Astrocyte of the cerebellum (primary cell): Measurements from ENCODE around the gene TMEM171.

Source experiments
- DNase-seq: peaks from one replicate; pipeline ENCODE4 v3.0.0-alpha.2; 2011; ENCODE audit warnings: low read depth
- H3K4me3 ChIP-seq: 2 replicates; pipeline ENCODE4 v1.5.1; 2011; ENCODE audit warnings: mild to moderate bottlenecking, low read depth, low read length, moderate library complexity
- in situ Hi-C: cut with HindIII; loops from 2 replicates; pipeline ENCODE4 v1.10.0; 2017; ENCODE audit warnings: low sequenced_read_pairs
- TF ChIP-seq, protein P1 (sequence below): IDR thresholded peaks from 2 replicates; pipeline ENCODE4 v1.5.1; 2012; ENCODE audit warnings: low read length, low read depth, moderate library complexity, mild to moderate bottlenecking; ENCODE audit errors: missing control alignments

TMEM171 gene

DNA sequence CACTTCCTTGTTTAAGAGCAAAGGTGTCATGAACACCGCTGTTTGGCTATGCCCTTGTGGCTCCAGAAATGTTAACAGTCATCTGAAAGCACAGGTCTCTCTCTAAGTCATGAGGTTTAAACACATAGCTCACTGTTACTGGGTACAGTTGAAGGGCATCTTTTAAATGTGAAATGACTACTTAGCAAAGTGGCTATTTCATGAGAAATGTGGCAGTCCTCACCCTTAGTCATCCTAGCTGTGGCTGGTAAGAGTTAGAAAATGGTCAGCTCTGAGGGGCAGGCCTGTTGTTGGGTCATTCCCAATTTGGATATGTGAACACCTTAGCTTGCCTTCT, 24.2 kb upstream of the TMEM171 start:
- H3K4me3 ChIP-seq = no peak overlapping the region
- no peak for DNase-seq
- in situ Hi-C loops = no loop called here
- TF ChIP-seq, protein P1, sequence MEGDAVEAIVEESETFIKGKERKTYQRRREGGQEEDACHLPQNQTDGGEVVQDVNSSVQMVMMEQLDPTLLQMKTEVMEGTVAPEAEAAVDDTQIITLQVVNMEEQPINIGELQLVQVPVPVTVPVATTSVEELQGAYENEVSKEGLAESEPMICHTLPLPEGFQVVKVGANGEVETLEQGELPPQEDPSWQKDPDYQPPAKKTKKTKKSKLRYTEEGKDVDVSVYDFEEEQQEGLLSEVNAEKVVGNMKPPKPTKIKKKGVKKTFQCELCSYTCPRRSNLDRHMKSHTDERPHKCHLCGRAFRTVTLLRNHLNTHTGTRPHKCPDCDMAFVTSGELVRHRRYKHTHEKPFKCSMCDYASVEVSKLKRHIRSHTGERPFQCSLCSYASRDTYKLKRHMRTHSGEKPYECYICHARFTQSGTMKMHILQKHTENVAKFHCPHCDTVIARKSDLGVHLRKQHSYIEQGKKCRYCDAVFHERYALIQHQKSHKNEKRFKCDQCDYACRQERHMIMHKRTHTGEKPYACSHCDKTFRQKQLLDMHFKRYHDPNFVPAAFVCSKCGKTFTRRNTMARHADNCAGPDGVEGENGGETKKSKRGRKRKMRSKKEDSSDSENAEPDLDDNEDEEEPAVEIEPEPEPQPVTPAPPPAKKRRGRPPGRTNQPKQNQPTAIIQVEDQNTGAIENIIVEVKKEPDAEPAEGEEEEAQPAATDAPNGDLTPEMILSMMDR = no peak

DNA sequence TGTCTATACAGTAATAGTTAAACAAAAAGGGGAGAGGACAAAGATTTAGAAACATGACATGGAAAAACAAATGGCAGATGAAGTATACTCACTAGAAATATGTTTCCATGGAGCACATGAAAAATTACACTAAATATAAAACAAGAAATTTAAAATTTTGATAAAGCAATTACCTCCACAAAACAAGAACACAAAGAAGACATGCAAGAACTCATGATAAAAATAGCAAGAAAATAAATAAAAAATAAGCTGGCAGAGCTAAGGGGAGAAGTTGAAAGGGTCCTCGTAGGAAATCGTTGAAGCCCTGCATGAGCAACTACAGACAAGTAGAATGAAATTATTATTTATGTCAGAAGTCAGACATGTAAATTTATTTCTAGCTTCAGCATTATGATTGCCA, 22.6 kb upstream of the TMEM171 start:
- H3K4me3 ChIP-seq = no peak overlapping the region
- TF ChIP-seq, protein P1 = no peak
- no peak for DNase-seq
- in situ Hi-C loops = no loop called here

DNA sequence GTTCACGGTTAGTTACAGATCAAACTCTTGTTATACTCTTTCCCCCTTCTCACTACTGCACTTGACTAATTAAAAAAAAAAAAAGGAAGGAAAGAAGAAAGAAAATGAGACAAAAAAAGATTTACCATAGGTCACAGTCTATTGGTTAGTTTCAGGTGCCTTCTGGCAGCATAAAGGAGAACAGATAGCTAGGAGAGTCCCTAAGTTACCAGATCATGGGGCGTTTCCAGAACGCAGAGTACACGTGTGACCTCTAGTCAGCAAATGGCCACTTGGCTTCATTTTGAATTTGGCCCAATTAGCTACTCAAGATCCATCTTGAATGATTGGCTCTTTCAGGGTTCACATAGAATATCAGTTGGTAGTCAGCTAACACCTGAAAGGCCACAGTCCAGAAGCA, 20.3 kb upstream of the TMEM171 start:
- H3K4me3 ChIP-seq = no peak overlapping the region
- in situ Hi-C loops = no loop called here
- TF ChIP-seq, protein P1 = no peak
- DNase-seq = no peak

DNA sequence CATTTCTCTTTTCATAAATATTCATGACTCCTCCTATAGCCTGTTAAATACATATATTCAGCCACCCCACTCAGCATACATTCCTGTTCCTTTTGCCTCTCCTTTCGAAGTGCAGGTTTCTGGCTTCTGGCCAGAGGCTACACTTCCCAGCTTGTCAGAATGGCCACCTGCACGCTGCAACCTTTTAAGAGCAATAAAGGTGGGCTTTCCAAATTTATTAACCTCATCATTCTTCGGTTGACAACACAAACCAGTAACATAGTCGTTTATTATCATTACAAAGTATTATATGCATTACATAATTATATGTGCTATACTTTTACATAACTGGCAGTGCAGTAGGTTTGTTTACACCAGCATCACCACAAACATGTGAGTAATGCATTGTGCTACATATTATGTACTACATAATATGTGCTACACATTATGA, 16.5 kb upstream of the TMEM171 start:
- DNase-seq = no peak
- in situ Hi-C loops = no loop called here
- no peak overlapping the region for H3K4me3 ChIP-seq
- TF ChIP-seq, protein P1 = no peak

DNA sequence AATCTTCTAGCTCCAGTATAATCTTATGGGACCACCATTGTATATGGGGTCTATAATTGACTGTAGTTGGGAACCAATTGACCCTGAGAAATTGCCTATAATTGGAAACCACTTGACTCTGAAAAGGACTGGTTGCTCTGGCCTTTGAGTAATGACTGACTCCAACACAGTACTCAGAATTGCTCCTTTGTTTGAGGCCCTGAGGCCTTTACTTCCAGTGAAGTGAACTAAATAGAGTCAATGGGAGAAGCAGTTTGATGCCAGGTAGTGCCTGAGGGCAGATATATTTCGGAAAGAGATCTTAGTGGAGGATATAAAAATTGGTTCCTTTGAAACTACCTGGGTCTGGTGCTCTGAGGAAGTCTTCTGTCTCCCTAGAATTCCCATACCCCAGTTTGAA, 16.0 kb upstream of the TMEM171 start:
- TF ChIP-seq, protein P1 = no peak
- in situ Hi-C loops = no loop called here
- no peak for DNase-seq
- no peak overlapping the region for H3K4me3 ChIP-seq

DNA sequence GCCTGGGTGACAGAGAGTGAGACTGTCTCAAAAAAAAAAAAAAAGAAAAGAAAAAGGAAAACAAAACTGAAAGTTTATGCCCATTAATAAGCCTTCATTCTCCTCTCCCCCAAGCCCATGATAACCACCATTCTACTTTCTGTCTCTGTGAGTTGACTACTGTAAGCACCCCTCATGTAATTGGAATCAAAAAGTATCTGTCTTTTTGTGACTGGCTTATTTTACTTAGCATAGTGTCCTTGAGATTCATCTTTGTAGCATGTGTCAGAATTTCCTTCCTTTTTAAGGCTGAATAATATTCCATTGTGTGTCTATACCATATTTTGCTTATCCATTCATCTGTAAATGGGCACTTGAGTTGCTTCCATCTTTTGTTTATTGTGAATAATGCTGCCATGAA, 14.0 kb upstream of the TMEM171 start:
- H3K4me3 ChIP-seq = no peak overlapping the region
- no peak for DNase-seq
- TF ChIP-seq, protein P1 = no peak
- in situ Hi-C loops = no loop called here

DNA sequence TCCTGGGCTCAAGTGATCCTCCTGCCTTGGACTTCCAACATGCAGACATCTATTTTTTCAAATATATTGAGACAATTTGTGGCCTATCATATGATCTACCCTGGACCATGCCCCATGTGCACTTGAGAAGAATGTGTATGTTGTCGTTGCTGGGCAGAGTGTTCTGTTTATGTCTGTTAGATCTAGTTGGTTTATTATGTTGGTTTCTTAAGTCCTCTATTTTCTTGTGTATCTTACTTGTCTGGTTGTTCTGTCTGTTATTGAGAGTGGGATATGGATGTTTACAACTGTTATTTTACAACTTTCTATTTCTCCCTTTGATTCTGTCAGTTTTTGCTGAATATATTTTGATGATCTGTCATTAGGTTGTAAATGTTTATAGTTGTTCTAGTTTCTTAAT, 10.2 kb upstream of the TMEM171 start:
- no peak overlapping the region for H3K4me3 ChIP-seq
- no peak for DNase-seq
- TF ChIP-seq, protein P1 = no peak
- in situ Hi-C loops = no loop called here
